DMS79 (cell line): ENCODE results near the gene RAB31.
A peak's percentile ranks its signal among the peaks of the same experiment; 100 is the strongest.

ENCODE experiments used
- DNase-seq: peaks from one replicate; lab custom pipeline; 2025; lab: John Stamatoyannopoulos, UW

RAB31 gene

DNA sequence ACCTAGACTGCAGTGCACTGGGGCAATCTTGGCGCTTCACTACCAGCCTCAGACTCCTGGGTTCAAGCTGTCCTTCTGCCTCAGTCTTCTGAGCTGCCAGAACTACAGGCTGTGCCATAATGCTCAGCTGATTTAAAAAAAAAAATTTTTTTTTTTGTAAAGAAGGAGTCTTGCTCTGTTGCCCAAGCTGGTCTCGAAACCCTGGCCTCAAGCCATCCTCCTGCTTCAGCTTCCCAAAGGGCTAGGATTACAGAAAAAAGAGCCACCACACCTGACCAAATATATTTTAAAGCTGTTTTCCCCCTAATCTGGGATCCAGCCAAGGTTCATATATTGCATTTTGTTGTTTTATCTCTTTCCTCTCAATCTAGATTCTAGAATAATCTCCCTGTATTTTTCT, 82.2 kb downstream of the RAB31 start:
- DNase-seq = no peak

DNA sequence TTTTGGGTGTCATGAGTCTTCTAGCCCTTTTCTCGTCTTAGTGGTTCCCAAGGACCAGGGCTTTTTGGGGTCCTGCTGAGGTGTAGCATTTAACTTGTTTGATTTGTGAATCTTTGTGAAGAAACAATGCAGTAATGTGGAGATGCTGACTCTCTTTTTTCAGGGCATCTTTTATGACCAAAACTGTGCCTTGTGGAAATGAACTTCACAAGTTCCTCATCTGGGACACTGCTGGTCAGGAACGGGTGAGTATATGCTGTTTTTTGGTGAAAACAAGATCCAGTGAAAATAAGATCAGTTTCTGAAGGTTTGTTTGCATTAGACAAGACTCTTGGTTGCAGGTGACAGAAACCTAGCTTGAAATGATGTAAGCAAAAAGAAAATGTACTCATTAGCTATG, 83.9 kb downstream of the RAB31 start:
- DNase-seq = no peak

DNA sequence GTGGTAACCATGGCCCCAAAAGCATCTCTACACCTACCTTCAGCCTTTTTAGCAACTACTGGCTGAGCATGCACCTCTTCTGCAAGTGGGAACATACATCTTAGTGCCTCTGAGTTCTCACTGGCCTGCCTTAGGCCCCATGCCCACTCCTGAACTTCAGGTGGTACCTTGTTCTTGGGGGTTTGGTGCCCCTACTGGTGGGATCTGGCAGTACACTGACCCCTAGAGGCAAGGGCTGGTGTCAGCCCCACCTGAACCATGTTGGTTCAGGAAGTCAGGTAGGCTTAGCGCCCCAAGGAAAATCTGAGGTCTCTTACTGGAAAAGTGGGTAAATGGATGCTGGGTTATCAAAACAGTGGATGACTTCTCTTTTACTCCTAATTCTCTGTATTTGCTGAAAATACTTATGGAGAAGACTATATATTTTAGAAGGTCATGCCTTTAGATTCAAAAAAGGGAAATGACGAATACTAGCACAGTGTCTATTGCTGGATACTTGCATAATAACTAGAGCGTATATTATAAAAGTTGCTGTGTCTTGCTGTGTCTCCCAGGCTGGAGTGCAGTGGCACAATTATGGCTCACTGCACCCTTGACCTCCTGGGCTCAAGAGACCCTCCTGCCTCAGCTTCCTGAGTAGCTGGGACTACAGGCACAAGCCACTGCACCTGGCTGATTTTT, 84.6 kb downstream of the RAB31 start:
- no peak for DNase-seq

DNA sequence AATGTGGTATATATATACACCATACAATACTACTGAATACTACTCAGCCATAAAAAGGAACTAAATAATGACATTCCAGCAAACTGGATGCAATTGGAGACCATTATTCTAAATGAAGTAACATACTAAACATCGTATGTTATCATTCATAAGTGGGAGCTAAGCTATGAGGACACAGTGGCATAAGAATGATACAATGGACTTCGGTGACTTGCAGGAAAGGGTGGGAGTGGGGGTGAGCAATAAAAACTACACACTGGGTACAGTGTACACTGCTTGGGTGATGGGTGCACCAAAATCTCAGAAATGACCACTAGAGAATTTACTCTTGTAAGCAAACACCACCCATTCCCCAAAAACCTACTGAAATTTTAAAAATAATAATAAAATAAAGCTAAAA, 87.9 kb downstream of the RAB31 start:
- DNase-seq = no peak

DNA sequence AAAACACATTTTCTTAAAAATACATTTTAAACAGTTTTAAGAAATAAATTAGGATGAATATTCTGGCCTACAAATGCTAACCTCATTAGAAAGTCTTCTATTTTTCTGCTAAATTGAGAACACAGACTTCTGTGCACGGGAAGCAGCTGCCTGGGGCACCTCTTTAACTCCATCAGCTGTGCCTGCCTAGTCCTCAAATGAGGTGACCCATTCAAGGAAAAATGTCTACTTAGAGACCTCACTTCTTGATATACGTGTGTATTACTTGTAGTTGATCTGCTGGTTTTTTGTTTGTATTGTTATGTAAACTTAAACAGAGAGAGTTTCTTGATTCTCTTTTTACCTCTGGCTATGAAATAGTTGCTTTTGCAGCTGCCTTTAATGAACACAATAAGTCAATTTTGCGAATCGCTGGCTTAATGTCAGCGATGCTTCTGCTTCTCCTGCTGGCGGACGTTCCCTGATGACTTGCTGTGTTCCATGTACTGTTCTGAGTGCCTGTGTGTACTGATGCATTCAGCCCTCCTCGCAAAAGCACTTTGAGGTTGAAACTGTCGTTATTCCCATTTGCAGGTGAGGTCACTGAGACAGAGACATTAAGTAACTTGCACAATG, 88.9 kb downstream of the RAB31 start:
- peak; percentile 43 for DNase-seq

DNA sequence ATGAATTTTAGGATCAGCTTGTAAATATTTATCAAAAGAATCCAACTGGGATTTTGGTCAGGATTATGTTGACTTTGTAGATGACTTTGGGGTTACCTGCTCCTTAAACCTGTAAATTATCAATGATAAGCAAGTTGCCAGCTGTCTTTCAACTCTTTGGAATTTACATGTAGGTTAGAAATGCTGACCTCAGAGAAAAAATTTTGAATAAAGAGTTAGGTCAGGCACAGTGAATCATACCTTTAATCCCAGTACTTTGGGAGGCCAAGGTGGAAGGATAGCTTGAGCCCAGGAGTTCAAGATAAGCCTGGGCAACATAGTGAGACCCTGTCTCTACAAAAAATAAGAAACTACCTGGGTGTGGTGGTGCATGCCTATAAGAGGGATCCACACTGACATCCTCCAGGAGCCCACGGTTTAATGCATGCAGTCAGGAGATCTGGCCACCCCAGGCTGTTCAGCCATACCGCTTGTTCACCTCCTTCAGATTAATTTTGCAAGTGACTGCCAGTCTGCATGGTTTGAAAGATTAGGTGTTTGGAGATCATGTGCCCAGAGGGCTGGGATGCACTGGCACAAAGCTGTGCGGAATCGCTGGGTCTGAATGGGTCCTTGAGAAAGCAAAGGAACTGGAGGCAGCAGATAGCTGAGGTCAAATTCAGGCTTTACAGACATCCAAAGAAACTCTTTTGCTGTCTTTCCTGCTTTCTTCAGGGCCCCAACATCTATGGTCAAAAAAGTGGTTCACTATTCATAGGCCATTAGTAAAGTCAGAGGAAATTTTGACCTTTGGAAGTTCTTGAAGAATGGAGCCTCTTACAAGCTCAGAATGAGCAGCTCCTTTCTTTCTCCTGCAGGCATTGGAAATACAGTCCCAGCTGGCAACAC, 94.3 kb downstream of the RAB31 start:
- DNase-seq = no peak

DNA sequence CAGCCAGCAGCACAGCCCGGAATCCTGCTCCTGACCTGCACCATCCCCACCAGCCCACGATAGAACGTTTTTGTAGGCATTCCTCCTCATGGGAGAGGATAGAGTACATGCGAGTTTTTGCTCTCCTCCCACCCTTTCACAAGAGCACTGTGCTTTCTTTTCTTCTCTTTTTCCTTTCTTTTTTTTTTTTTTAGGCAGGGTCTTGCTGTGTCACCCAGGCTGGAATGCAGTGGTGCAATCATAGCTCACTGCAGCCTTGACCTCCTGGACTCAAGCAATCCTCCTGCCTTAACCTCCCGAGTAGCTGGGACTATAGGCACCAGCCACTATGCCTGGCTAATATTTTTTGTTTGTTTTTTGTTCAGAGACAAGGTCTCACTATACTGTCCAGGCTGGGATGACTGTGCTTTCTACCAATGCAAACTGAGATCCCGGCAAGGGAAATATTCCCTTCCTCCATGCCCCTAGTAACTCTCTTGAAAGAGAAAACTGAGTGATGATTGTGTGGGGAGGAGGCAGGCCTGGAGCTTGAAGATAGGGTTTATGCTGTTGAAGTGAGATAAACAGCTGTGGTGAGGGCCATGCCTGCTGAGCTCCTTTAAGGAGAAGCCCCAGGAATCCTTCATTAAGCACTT, 95.1 kb downstream of the RAB31 start:
- no peak for DNase-seq

DNA sequence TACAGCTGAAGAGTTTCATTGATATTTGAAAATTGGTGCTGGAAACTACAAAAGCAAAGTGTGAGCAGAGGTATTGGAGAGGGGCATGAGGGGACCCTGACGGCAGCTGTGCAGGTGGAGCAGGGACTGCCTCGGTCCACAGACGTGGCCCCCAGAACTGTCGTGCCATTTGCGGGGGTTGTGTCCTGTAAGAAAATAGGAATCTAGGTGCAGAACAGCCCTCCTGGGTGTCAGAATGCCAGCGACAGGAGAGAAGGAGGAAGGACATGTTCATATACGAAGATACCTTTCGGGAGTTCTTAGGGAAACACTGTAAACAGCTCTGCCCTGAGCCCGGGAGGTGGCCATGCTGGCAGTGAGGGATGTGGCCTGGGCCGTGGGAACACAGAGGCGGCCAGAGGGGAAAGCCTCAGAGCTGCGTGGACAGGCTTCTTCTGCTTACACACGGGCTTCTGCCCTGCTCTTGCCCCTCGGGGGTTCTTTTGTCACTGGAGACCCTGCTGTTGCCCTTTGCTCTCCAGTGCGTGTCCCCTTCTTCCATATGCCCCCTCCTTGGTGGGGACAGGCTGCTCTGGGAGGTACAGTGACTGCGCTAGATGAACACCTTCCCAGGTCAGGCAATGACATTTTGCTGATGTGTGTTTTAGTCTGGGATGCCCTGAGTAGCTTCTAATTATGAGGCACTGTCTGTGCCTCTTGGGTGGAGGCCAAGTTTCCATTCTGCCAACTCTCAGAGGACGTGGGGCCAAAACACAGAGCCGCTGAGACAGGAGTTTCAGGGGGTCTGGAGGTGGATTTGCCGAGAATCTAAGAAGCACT, 95.8 kb downstream of the RAB31 start:
- DNase-seq = peak; percentile 30

DNA sequence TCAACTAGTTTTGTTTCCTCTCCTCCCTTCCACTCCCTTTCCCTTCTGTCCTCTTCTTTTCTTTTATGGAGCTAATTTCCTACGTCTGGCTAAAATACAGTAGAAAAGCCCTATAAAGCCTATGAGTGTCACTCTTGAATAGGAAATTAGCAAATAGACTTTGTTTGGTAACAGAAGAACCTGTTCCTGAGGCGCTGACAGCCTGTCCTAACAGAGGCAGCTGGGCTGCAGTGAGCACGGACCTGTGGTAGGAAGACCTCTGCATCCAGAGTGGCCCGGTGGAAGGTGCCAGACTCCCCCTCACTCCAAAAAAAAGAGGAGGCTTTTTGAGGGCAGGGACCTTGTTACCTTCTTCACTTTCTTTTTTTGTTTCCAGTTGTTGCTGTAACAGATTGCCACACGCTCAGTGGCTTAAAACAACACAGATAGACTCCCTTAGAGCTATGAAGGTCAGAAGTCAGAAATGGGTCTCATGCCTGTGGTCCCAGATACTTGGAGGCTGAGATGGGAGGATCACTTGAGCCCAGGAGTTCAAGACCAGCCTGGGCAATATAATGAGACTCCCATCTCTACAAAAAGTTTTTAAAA, 96.5 kb downstream of the RAB31 start:
- DNase-seq = peak; percentile 16

DNA sequence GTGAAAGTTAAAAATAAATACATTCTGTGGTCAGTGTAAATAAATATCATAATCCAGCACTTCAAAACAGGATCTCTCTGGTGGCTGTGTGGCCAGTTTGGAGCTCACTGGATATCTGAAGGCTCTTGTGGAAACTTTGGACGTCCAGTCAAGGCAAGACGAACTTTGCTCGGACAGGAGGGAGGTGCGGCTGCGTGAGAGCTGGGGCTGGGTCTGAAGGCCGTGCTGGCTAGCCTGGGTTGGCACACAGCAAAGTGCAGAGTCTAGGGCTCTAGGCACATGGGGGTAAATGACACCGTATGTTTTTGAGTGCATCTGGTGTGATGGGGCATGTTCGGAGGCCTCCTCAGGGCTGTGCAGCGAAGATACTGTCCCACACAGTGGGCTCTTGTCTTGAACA, 98.8 kb downstream of the RAB31 start:
- DNase-seq = no peak

DNA sequence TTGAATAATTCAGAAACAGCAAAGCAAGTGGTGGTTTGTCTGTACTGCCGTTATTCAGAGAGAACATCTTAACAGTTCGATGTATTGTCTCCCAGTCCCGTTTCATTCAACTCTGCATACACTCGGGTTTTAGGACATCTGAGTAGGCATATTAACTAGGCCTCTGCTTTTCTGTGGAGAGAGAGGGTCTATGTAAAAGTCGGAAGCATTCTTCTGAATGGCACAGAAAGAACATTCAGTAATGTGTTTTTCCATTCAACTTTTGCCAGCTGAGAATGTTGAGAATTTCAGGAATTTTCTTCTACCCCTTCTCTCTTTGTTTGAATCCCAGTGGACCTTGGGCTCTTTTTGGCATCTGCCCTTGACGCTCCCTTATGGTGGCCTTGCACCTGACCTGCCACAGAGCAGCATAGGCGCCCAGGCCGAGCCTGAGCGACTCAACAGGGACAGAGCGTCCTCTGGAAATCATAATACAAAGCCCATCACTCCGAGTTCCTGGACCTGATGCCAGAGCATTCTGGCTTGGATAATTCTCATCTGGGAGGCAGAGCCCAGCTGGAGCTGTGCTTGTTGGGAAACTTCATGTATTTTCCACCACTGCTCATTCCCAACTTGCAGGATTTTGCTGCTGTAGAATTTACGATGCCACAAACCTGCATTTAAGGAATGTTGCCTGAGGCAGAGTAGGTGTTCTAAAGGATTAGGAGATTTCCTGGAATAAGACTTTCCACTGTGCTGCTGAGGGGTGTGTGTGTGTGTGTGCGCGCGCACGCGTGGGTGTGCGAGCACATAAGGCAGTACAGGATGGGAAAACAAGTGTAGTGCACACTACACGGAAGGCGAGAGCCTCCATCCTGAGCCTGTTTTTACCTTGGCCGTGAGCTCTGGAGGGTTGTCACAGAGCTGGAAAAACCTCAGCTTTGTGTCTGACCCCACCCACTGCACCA, 100.5 kb downstream of the RAB31 start:
- DNase-seq = no peak

DNA sequence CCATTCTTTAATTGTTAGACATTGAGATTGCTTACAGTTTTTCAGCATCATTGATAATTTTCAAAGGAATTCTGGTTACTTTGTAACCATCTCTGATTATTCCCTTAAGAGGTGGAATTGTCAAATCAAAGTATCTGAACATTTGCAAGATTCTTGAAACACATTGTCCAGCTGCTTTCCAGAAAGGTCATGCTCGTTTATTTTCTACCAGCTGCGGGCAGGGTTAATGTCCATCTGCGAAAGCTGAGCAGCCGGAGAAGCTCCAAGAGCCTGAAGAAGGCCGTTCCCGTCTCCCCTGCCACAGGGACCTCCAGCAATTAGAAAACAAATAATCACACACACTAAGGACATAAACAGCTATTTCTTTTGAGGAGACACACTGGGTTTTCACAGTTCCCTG, 101.6 kb downstream of the RAB31 start:
- DNase-seq = no peak

DNA sequence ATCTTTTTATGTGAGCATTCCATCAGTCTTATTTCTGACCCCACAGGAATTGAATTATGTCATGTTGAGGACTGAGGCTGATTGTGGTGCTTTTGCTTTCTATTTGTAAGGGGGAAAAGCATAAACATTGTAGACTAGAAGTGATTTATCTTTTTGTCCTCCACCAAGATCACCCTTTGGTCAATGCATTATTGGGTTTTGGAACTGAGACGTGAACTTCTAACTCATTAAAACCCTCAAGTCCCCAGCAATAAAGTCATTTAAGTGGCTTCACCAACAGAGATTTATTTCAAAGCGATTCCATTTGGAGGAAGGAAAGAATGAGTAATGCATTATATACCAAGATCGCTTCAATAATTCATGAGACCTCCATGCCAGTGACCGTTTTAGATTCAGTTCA, 102.2 kb downstream of the RAB31 start:
- DNase-seq = no peak

DNA sequence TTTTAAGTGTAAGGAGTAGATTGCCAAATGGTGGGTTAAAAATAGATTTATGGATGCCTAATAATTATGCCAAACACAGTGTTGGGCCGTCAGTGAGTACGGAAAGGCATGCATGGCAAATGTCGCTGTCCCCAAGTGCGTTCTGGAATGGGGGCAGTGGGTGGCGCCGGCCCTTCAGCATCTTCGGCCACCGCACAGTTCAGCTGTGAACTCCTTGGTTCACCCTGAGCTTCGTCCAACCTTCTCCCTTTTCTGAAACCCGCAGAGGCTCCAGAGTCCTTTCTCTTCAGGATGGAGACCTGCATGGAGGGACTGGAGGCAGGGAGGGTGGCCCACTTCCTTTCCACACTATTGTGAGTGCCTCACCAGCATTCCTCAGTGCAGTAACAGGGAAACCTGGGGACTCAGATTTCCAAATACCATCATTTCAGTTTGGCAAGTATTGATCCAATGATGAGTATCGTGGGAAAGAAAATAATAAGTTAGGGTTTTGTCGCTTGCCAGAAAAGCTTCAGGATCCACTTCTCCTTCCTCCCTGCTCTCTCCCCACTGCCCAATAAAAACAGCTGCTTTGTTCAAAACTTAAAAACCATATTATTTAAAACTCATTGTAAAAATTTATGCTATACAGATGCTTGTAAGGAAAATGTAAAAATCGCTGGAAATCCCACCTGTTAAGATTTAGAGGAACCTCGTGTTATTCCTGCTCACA, 103.0 kb downstream of the RAB31 start:
- DNase-seq = no peak

DNA sequence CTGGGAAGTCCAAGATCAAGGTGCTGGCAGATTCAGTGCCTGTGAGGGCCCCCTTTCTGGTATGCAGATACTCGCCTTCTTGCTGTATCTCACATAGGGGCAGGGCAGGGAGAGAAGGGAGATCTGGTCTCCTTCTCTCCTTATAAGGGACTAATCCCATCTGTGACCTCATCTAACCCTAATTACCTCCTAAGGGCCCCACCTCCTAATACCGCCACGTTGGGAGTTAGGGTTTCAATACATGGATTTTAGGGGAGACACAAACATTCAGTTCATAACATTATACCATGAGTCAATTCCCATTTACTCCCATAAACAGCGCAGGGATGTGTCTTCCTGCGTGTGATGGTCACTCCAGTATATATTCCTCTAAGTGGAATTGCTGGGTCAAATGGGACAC, 103.9 kb downstream of the RAB31 start:
- DNase-seq = no peak

DNA sequence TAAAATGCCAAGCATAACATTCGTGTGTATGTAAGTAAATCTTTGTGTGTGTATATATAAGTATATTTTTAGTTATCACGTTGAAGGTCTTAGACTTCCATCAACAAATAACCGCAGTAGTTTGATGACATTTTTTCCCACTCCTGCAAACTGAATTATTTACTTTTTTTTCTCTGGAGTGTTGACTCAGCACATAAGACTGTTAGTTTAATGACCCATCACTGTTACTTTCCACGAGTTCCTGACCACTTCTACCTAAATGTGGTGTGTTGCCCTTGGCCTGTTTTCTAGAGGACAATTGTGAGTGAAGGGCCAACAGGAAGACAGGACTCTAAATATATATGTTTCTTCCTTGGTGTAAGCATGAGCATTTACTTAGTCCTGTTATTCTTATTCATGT, 106.3 kb downstream of the RAB31 start:
- DNase-seq = no peak

DNA sequence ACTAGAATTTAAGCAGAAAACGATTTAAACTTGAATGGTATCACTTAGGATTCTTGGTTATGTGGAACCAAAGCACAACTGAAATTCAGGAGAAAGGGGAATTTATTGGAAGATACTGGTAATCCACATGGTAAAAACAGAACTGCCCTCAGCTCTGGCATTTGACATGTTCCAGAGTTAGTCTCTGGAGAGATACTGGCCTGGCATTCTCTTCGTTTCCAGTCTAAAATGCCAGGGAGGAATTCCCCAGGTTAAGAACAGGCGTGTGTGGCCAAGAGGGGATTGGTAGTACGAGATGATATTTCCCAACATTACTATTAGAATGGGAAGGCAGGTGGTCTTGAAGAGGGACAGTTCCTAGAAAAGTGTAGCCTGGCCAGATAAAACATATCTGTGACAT, 109.2 kb downstream of the RAB31 start:
- DNase-seq = no peak

DNA sequence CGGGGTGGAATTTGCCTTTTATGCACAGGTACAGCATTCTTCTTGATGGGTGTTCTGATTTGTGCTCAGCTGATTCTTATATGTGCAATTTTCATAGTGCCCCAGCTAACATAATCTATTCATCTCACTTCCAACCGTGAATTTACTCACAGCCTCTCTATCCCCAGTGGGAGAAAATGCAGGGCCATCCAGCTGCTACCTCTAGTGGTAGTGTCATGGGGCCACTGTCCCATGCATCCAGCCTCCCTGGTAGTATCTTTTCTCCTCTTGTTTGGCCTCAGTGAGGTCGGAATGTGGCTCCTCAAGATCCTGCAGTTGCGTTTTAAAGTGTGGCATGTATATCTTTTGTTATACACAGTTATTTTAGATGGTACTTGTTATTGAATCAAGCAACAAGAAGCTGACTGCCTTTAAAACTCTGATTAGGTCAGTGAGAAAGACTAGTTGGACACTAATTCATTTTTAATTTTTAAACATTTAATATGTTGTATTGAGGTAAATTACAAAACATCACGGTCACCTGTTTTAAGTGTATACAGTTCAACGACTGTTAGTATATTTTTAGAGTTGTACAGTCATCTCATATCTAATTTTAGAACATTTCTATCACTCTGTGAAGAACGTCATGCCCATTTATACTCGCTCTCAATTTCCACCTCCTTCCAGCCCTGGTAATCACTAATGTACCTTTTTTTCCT, 109.8 kb downstream of the RAB31 start:
- no peak for DNase-seq

DNA sequence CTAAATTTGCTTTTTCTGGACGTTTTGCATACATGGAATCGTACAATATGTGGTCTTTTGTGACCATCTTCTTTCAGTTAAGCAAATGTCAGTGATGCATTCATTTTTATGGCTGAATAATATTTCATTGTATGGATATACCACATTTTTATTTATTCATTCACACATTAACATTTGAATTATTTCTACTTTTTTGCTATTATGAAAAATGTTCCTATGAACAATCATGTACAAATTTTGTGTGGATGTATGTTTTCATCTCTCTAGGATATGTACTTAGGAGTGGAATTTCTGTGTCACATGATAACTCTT, 110.3 kb downstream of the RAB31 start:
- no peak for DNase-seq
